GM21737 (cell line): ENCODE data around the gene TSKS.

Experiments used
- ATAC-seq: cut with Tn5 transposase; IDR thresholded peaks from one replicate; pipeline ENCODE4 v1.9.1; 2021; ENCODE audit warnings: mild to moderate bottlenecking, moderate library complexity; ENCODE audit not compliant: unreplicated experiment

The TSKS gene

DNA sequence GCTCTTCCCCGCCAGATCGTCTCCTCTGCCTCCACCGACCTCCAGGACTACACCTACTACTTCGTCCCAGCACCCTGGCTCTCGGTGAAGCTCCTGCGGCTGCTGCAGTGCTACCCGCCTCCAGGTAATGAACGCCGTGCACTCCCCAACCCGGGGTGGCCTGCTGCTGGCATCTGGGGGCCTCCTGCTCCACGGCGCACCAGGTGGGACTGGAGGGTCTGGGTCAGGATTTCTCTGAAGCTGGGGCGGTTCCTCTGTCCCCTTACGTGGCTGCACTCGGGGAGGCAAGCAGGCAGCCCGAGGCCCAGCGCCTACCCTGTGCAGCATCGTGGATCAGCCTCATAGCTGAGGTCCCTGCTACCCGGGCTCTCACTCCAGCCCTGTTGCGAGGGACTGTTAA is 32.5 kb upstream of the TSKS start:
- ATAC-seq: no peak

GRCh38 chr19:49793561-49793840 is 30.4 kb upstream of the TSKS start:
- ATAC-seq: no peak

- no peak for ATAC-seq
Observed at GRCh38 chr19:49792829-49793560, 29.9 kb upstream of the TSKS start.

GRCh38 chr19:49791776-49792445 is 28.8 kb upstream of the TSKS start:
- no peak for ATAC-seq

DNA sequence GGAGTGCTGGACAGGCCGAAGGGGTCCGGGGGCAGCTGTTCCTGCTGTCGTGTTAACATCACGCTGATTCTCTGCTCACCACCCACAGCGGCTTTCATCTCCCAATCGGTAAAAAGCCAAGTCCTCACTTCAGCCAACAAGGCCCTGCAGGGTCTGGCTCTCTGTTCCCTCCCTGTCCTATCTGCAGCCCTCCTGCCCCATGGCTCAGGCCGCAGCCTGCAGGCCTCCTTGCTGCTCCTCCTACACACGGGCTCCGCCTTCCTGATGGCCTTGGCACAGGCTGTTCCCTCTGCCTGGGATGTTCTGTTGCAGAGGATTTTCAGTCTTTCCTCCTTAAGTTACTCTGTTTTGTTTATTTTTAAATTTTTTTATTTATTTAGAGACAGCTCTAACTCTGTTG is 27.8 kb upstream of the TSKS start:
- ATAC-seq: no peak

- no peak for ATAC-seq
Observed at GRCh38 chr19:49788857-49789256, 25.8 kb upstream of the TSKS start.

DNA sequence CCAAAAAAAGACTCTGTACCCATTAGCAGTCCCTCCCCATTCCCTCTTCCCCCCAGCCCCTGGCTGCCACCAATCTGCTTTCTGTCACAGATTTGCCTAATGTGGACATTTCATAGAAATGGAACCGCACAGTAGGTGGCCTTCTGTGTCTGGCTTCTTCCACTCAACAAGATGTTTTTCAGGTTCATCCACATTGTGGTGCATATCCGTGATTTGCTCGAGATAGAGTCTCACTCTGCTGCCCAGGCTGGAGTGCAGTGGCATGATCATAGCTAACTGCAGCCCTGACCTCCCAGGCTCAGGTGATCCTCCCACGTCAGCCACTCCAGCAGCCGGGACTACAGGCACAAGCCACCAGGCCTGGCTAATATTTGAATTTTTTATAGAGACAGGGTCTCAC is 24.6 kb upstream of the TSKS start:
- no peak for ATAC-seq

- no peak for ATAC-seq
Observed at GRCh38 chr19:49786376-49786820, 23.3 kb upstream of the TSKS start.

DNA sequence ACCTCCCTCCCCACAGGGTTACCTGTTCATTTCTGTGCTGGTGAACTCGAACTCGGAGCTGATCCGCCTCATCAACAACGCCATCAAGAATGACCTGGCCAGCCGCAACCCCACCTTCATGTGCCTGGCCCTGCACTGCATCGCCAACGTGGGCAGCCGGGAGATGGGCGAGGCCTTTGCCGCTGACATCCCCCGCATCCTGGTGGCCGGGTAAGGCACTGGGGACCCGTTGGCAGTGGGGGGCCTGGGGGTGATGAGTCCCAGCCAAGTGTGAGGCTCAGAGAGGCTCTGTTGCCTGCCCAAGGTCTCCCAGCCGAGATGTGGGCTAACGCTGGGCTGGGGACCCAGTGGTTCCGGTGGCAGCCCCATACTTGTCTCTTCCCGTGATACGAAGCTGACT is 19.4 kb upstream of the TSKS start:
- no peak for ATAC-seq

DNA sequence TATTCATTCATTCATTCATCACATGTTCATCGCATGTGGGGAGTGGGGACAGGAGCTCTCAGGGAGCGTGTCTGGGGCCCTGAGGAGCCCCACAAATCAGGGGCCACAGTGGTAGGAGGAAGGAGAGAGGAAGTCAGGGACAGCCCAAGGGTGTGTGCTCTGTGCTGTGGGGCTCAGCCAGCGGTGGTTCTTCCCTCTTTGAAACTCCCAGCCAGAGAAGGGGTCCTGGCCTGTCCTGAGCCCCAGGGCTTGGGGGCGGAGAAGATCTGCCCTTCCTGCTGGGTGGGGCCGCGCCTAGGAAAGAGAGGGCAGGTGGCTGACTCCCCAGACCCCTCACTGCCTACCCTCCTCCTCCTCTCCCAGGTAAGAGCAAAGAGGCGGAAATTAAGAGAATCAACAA is 18.3 kb upstream of the TSKS start:
- no peak for ATAC-seq

- ATAC-seq: no peak
Observed at GRCh38 chr19:49780861-49781260, 17.8 kb upstream of the TSKS start.

GRCh38 chr19:49779731-49780555 is 16.8 kb upstream of the TSKS start:
- ATAC-seq: no peak

GRCh38 chr19:49776371-49776764 is 13.3 kb upstream of the TSKS start:
- ATAC-seq: no peak

- ATAC-seq: no peak
Observed at GRCh38 chr19:49775742-49776370, 12.8 kb upstream of the TSKS start.

GRCh38 chr19:49774969-49775368 is 11.9 kb upstream of the TSKS start:
- ATAC-seq: no peak

- no peak for ATAC-seq
Observed at GRCh38 chr19:49773663-49774350, 10.7 kb upstream of the TSKS start.

- no peak for ATAC-seq
Observed at GRCh38 chr19:49772850-49773432, 9.8 kb upstream of the TSKS start.

- no peak for ATAC-seq
Observed at GRCh38 chr19:49771674-49772139, 8.6 kb upstream of the TSKS start.

- no peak for ATAC-seq
Observed at GRCh38 chr19:49770529-49770928, 7.4 kb upstream of the TSKS start.

- no peak for ATAC-seq
Observed at GRCh38 chr19:49767967-49768581, 5.0 kb upstream of the TSKS start.
